Neural crest cell (in vitro differentiated cells): ENCODE results near the gene PRMT1. TPM values are rescaled to one million over a fixed set of nuclear protein-coding genes. Genes with fewer than 3 reads are reported as not detected.

Source experiments
- DNase-seq: peaks from one replicate; pipeline ENCODE4 v3.0.0; 2021; ENCODE audit warnings: low read depth, mixed read lengths, low spot score
- H3K27ac Mint-ChIP-seq: one replicate; pipeline ENCODE4 v1.8.0; 2021; ENCODE audit warnings: mild to moderate bottlenecking, mixed read lengths; ENCODE audit not compliant: unreplicated experiment
- H3K27me3 Mint-ChIP-seq: 2 replicates; pipeline ENCODE4 v1.8.0; 2021; ENCODE audit warnings: low read depth, mild to moderate bottlenecking, mixed read lengths
- H3K36me3 Mint-ChIP-seq: 2 replicates; pipeline ENCODE4 v1.8.0; 2021; ENCODE audit warnings: low read depth, mild to moderate bottlenecking, mixed read lengths
- H3K4me1 Mint-ChIP-seq: 2 replicates; pipeline ENCODE4 v1.8.0; 2021; ENCODE audit warnings: mixed read lengths
- H3K4me3 Mint-ChIP-seq: one replicate; pipeline ENCODE4 v1.8.0; 2021; ENCODE audit warnings: mild to moderate bottlenecking, mixed read lengths
- H3K9me3 Mint-ChIP-seq: 2 replicates; pipeline ENCODE4 v1.8.0; 2021; ENCODE audit warnings: mixed read lengths
- total RNA-seq: library from RNA; stranded (reverse); gene quantifications from 2 replicates; pipeline ENCODE4 v1.2.1, GENCODE V29; 2021
- TF ChIP-seq, protein P1 (sequence below): fragments of 200-600 bp; sonication (generic); conservative IDR thresholded peaks from 2 replicates; pipeline ENCODE4 v1.5.0; 2021; ENCODE audit warnings: antibody characterized with exemption, mild to moderate bottlenecking

Gene PRMT1
- total RNA-seq, 1 donor from 2014 or later = 470 TPM

DNA sequence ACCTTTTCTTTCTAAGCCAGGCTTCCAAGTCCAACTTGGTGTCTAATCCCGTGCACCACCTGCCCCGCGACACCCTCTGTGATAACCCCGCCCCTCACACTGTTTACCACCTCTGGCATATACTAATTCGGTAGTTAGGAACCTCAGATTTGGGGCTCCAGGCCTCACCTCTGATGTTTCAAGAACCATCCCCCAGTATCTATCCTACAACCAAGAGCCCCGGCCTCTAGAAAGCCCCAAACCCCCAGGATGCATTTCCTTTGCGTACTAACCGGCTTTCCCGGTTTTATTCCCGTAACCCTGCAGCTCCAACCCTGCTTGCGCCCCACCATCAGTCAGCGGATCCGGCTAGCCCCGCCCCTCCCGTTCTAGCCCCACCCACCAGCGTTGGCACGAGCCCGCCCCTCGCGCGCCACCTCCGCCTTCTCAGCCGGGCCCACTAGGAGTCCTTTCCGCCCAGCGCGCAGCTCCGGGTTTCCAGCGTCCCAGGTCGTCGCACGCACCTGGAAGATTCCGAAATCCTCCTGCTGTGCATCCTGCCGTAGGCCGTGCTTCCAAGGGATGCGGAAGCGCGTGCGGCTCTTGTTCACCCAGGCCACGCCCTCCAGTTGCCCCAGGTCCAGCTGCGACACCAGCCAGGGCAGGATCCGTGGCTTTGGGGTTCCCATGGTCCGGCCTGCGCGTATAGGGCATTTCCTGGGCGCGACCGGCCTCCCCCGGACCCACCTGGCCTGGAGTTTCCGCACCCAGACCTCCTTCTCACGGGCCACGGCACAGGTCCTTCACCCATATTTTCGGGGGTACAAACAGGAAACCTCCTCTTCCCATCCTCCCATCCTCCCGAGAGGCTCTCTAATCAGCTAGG is 12.7 kb upstream of the PRMT1 start:
- DNase-seq = peak; percentile 80
- Mint-ChIP-seq H3K27ac (peak overlapping the region; percentile 97), H3K9me3 (no peaks in the 10 kb centered on the region), H3K36me3 (peaks cover 9% of the 10 kb centered on the region), H3K4me1 (peaks cover 37% of the 10 kb centered on the region), H3K4me3 (peak overlapping the region; percentile 98), H3K27me3 (peaks cover 10% of the 10 kb centered on the region)
- TF ChIP-seq, protein P1, sequence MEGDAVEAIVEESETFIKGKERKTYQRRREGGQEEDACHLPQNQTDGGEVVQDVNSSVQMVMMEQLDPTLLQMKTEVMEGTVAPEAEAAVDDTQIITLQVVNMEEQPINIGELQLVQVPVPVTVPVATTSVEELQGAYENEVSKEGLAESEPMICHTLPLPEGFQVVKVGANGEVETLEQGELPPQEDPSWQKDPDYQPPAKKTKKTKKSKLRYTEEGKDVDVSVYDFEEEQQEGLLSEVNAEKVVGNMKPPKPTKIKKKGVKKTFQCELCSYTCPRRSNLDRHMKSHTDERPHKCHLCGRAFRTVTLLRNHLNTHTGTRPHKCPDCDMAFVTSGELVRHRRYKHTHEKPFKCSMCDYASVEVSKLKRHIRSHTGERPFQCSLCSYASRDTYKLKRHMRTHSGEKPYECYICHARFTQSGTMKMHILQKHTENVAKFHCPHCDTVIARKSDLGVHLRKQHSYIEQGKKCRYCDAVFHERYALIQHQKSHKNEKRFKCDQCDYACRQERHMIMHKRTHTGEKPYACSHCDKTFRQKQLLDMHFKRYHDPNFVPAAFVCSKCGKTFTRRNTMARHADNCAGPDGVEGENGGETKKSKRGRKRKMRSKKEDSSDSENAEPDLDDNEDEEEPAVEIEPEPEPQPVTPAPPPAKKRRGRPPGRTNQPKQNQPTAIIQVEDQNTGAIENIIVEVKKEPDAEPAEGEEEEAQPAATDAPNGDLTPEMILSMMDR = no peak

DNA sequence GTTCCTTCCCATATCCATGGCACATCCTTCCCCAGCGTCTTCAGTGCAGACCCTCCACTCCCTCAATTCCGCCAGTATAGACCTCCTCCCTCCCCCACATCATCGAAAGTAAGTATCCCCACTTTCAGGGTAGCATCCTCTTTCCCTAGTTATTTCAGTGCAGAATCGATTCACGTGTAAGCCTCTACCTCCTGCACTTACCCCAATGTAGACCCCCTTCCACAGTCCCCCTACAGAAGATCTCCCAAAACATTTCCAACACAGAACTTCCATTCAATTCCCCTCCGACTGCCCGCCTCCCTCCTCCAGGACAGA is 12.1 kb upstream of the PRMT1 start:
- H3K27me3 Mint-ChIP-seq = peaks cover 10% of the 10 kb centered on the region

DNA sequence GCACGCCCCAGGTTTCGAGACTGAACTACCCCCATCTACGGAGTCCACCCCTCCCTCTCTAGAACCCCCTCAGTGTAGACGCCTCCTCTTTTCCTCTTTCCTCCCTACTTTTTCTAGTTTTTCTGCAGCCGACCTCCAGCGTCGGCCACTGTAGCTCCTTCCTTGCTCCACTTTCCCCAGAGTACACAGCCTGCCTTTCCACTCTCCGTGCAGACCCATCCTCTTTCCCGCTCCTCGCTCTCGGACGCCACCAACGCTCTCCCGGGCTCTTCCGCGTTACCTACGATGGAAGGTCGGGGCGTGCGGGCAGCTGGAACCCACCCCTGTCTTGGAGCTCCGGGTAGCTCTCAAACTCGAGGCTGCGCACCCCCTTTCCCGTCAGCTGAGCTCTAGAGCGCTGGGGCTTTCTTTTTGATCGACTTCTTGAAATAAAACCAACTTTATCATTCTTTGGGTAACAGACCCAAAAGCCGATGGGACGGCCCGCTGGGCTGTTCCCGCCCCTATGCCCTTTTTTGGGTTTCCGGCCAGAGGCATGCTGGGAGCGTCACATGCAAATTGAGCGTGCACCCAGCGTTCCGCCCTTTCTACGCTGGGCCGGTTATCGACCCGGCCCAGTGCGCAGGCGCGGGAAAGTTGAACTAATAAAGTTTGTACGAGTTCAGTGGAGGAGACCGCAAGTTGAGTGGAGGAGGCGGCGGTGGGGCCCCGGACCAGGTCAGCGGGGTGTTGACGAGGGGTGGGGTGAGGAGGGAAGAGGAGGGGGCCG is 11.5 kb upstream of the PRMT1 start, which contains the start of the genes BCL2L12 and IRF3:
TSS of gene BCL2L12 (plus strand) at position 583 of the 769 bp plus-strand sequence. CDS start 760 bp downstream, outside the sequence.
TSS of gene IRF3 (minus strand) at position 507 of the 769 bp plus-strand sequence. CDS start 1,019 bp downstream, outside the sequence.
- peaks cover 10% of the 10 kb centered on the region for H3K27me3 Mint-ChIP-seq
- peak within 1 kb of the TSS; percentile 98 for H3K4me3 Mint-ChIP-seq
- peaks cover 5% of the 10 kb centered on the region for H3K36me3 Mint-ChIP-seq
- H3K4me1 Mint-ChIP-seq = peaks cover 41% of the 10 kb centered on the region
- H3K27ac Mint-ChIP-seq = peak within 1 kb of the TSS; percentile 97
- TF ChIP-seq, protein P1 = no peak
- H3K9me3 Mint-ChIP-seq = no peaks in the 10 kb centered on the region
- DNase-seq = peak; percentile 96

More for the DNA sequence above, 12.1 kb upstream of the PRMT1 start:
- DNase-seq = no peak
- H3K27ac Mint-ChIP-seq = peak overlapping the region; percentile 97
- peaks cover 41% of the 10 kb centered on the region for H3K4me1 Mint-ChIP-seq
- TF ChIP-seq, protein P1 = no peak
- peaks cover 10% of the 10 kb centered on the region for H3K36me3 Mint-ChIP-seq
- H3K9me3 Mint-ChIP-seq = no peaks in the 10 kb centered on the region
- H3K4me3 Mint-ChIP-seq = peak overlapping the region; percentile 98

DNA sequence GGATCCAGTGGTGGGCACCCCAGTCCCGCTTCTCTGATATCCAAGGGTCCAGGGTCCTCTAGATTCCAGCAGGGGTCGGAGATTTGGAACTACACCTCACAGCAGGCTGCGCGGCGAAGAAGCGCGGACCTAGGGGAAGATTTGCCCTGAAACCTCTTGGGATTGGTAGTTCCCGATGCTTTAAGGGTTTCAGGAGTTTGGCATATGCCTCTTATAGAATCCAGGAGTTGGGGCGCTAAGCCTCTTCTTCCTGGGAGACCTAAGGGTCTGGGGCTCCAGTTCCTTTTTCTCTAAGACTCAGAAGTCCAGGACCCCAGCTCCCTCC is 11.0 kb upstream of the PRMT1 start:
- H3K4me3 Mint-ChIP-seq = peak overlapping the region; percentile 98
- H3K4me1 Mint-ChIP-seq = peaks cover 41% of the 10 kb centered on the region
- TF ChIP-seq, protein P1 = peak; percentile 26
- H3K36me3 Mint-ChIP-seq = peaks cover 5% of the 10 kb centered on the region
- no peaks in the 10 kb centered on the region for H3K9me3 Mint-ChIP-seq
- H3K27ac Mint-ChIP-seq = peak overlapping the region; percentile 97
- peaks cover 10% of the 10 kb centered on the region for H3K27me3 Mint-ChIP-seq
- no peak for DNase-seq

DNA sequence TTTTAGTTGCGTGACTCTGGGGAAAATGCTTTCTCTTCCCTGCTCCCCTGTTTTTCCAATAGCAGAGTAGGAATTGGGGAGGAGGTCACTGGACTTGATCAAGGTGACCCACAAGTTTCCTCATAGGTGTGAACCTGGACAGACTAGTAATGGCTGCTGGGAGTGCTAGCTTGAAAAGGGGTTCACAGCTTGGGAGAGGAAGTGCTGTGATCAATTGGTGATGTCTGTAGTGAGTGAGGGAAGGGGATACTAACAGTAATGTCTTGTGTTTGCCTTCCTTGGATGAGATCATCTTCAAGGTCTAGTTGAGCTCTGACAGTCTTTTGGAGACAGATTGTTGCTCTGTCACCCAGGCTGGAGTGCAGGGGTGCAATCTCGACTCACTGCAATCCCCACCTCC is 9.6 kb upstream of the PRMT1 start:
- H3K4me3 Mint-ChIP-seq = peak overlapping the region; percentile 98
- H3K4me1 Mint-ChIP-seq = peaks cover 50% of the 10 kb centered on the region
- TF ChIP-seq, protein P1 = no peak
- peaks cover 10% of the 10 kb centered on the region for H3K27me3 Mint-ChIP-seq
- H3K27ac Mint-ChIP-seq = peak overlapping the region; percentile 57
- peaks cover 5% of the 10 kb centered on the region for H3K36me3 Mint-ChIP-seq
- no peak for DNase-seq
- H3K9me3 Mint-ChIP-seq = no peaks in the 10 kb centered on the region
